Activated CD4-positive, alpha-beta memory T cell treated with anti-CD3 and anti-CD28 coated beads for 36 hours (primary cell): ENCODE results near the gene HOXA3. TPM values are rescaled to one million over a fixed set of nuclear protein-coding genes. Genes with fewer than 3 reads are reported as not detected.
A peak's percentile ranks its signal among the peaks of the same experiment; 100 is the strongest.

Experiments used
- CTCF ChIA-PET: fragments of 350-600 bp; sonication (Branson Sonifier 250); formaldehyde crosslinking; loops from one replicate; lab custom pipeline; 2021; ENCODE audit warnings: antibody characterized with exemption, inconsistent platforms; lab: Charles Lee
- POLR2A ChIA-PET: fragments of 350-600 bp; sonication (Branson Sonifier 250); formaldehyde crosslinking; loops from one replicate; lab custom pipeline; 2021; ENCODE audit warnings: antibody characterized with exemption; lab: Charles Lee
- DNase-seq: peaks from one replicate; pipeline ENCODE4 v3.0.0-alpha.2; 2020
- H3K27ac Mint-ChIP-seq: one replicate; pipeline ENCODE4 v1.8.0; 2021; ENCODE audit warnings: mixed read lengths
- H3K27me3 Mint-ChIP-seq: one replicate; pipeline ENCODE4 v1.8.0; 2021; ENCODE audit warnings: mixed read lengths
- H3K36me3 Mint-ChIP-seq: one replicate; pipeline ENCODE4 v1.8.0; 2021; ENCODE audit warnings: mixed read lengths
- H3K4me1 Mint-ChIP-seq: one replicate; pipeline ENCODE4 v1.8.0; 2021; ENCODE audit warnings: low read depth, mixed read lengths
- H3K4me3 Mint-ChIP-seq: one replicate; pipeline ENCODE4 v1.8.0; 2021; ENCODE audit warnings: mild to moderate bottlenecking, mixed read lengths
- H3K9me3 Mint-ChIP-seq: one replicate; pipeline ENCODE4 v1.8.0; 2021; ENCODE audit warnings: mixed read lengths
- intact Hi-C: fragments of 100-400 bp; cut with micrococcal nuclease; formaldehyde crosslinking; loops from one replicate; pipeline ENCODE4 v1.15.1; 2023
- total RNA-seq, 2 experiments: library from RNA; stranded (reverse); gene quantifications; one replicate each; pipeline ENCODE4 v1.2.3, GENCODE V29; 2021

Gene HOXA3
- total RNA-seq, 2 experiments from 2014 or later, result not detected

GRCh38 chr7:27174874-27175625, 22.7 kb upstream of the HOXA3 start:
- H3K9me3 Mint-ChIP-seq, result no peaks in the 10 kb centered on the region
- H3K4me3 Mint-ChIP-seq, result no peak overlapping the region
- ChIA-PET POLR2A (no interaction called here), CTCF (interaction anchor here (0.9 to 1.1 kb wide), 2 partner anchors 488 to 810 kb away, joined by 3 read pairs; no protein-coding TSS in a partner anchor)
- peak; percentile 4 for DNase-seq
- H3K27me3 Mint-ChIP-seq, result peaks cover 75% of the 10 kb centered on the region
- H3K36me3 Mint-ChIP-seq, result peaks cover 1% of the 10 kb centered on the region
- H3K27ac Mint-ChIP-seq, result no peak overlapping the region
- peaks cover 20% of the 10 kb centered on the region for H3K4me1 Mint-ChIP-seq
- intact Hi-C loops, result loop anchor here (5.0 kb wide), 1 partner anchor 1318 kb away; no protein-coding TSS in a partner anchor

GRCh38 chr7:27173956-27174873, 21.8 kb upstream of the HOXA3 start, which contains the start of gene HOXA10:
TSS of gene HOXA10 (minus strand) at chr7:27174320. CDS start at chr7:27174306, 14 bp downstream.
- intact Hi-C loops, result loop anchor here (1.0 to 2.0 kb wide), 2 partner anchors 11 to 19 kb away; partner anchors contain the start of gene HOXA11
- no peak within 1 kb of the TSS for H3K27ac Mint-ChIP-seq
- no peaks in the 10 kb centered on the region for H3K9me3 Mint-ChIP-seq
- peaks cover 70% of the 10 kb centered on the region for H3K27me3 Mint-ChIP-seq
- no peak for DNase-seq
- ChIA-PET CTCF (interaction anchor here (0.9 to 1.5 kb wide), 4 partner anchors 13 to 809 kb away, joined by 3 to 4 read pairs (median 3); partner anchors contain the start of gene HOXA7), POLR2A (no interaction called here)
- H3K4me1 Mint-ChIP-seq, result peaks cover 15% of the 10 kb centered on the region
- H3K4me3 Mint-ChIP-seq, result no peak within 1 kb of the TSS
- H3K36me3 Mint-ChIP-seq, result peaks cover 1% of the 10 kb centered on the region

GRCh38 chr7:27173511-27173955, 21.1 kb upstream of the HOXA3 start:
- intact Hi-C loops, result loop anchor here (1.0 to 2.0 kb wide), 2 partner anchors 12 to 19 kb away; partner anchors contain the start of gene HOXA11
- POLR2A ChIA-PET, result no interaction called here

GRCh38 chr7:27172823-27173510, 20.6 kb upstream of the HOXA3 start:
- H3K27ac Mint-ChIP-seq, result no peak overlapping the region
- peaks cover 23% of the 10 kb centered on the region for H3K4me1 Mint-ChIP-seq
- ChIA-PET CTCF (interaction anchor here (1.0 to 1.5 kb wide), 6 partner anchors 12 to 486 kb away, joined by 3 to 6 read pairs (median 4); partner anchors contain the start of gene HOXA7), POLR2A (no interaction called here)
- peak; percentile 23 for DNase-seq
- no peaks in the 10 kb centered on the region for H3K9me3 Mint-ChIP-seq
- intact Hi-C loops, result loop anchor here (1.0 to 2.0 kb wide), 2 partner anchors 12 to 18 kb away; partner anchors contain the start of gene HOXA11
- no peak overlapping the region for H3K4me3 Mint-ChIP-seq
- H3K36me3 Mint-ChIP-seq, result peaks cover 3% of the 10 kb centered on the region
- H3K27me3 Mint-ChIP-seq, result peaks cover 72% of the 10 kb centered on the region

More at GRCh38 chr7:27173511-27173955, 21.1 kb upstream of the HOXA3 start:
- Mint-ChIP-seq H3K36me3 (peaks cover 3% of the 10 kb centered on the region), H3K9me3 (no peaks in the 10 kb centered on the region), H3K4me1 (peaks cover 19% of the 10 kb centered on the region), H3K27ac (no peak overlapping the region), H3K4me3 (no peak overlapping the region), H3K27me3 (peaks cover 71% of the 10 kb centered on the region)
- CTCF ChIA-PET, result interaction anchor here (1.0 to 1.5 kb wide), 5 partner anchors 13 to 487 kb away, joined by 3 to 5 read pairs (median 4); partner anchors contain the start of gene HOXA7
- peak; percentile 34 for DNase-seq

- no peak overlapping the region for H3K27ac Mint-ChIP-seq
Observed at GRCh38 chr7:27172315-27172774, 20.0 kb upstream of the HOXA3 start.

GRCh38 chr7:27171637-27172314, 19.4 kb upstream of the HOXA3 start:
- Mint-ChIP-seq H3K9me3 (no peaks in the 10 kb centered on the region), H3K27me3 (peaks cover 74% of the 10 kb centered on the region), H3K27ac (peak overlapping the region; percentile 33), H3K4me1 (peaks cover 28% of the 10 kb centered on the region), H3K4me3 (peak overlapping the region; percentile 57), H3K36me3 (peaks cover 3% of the 10 kb centered on the region)
- ChIA-PET POLR2A (no interaction called here), CTCF (interaction anchor here (1.0 kb wide), 1 partner anchor 15 kb away, joined by 3 read pairs; no protein-coding TSS in a partner anchor)
- intact Hi-C loops, result loop anchor here (2.0 kb wide), 1 partner anchor 17 kb away; no protein-coding TSS in a partner anchor
- DNase-seq, result peak; percentile 18

More at GRCh38 chr7:27172315-27172774, 20.0 kb upstream of the HOXA3 start:
- Mint-ChIP-seq H3K4me3 (peak overlapping the region; percentile 57), H3K36me3 (peaks cover 3% of the 10 kb centered on the region), H3K27me3 (peaks cover 72% of the 10 kb centered on the region), H3K9me3 (no peaks in the 10 kb centered on the region), H3K4me1 (peaks cover 26% of the 10 kb centered on the region)
- intact Hi-C loops, result loop anchor here (2.0 kb wide), 1 partner anchor 18 kb away; no protein-coding TSS in a partner anchor
- CTCF ChIA-PET, result interaction anchor here (1.0 to 1.5 kb wide), 6 partner anchors 11 to 485 kb away, joined by 3 to 6 read pairs (median 4); no protein-coding TSS in a partner anchor
- POLR2A ChIA-PET, result no interaction called here
- DNase-seq, result peak; percentile 9

GRCh38 chr7:27171325-27171636, 18.9 kb upstream of the HOXA3 start:
- Mint-ChIP-seq H3K9me3 (no peaks in the 10 kb centered on the region), H3K36me3 (peaks cover 3% of the 10 kb centered on the region), H3K4me1 (peaks cover 32% of the 10 kb centered on the region), H3K4me3 (no peak overlapping the region), H3K27ac (no peak overlapping the region), H3K27me3 (peaks cover 75% of the 10 kb centered on the region)
- CTCF ChIA-PET, result interaction anchor here (1.0 to 1.8 kb wide), 3 partner anchors 8 to 15 kb away, joined by 3 to 7 read pairs (median 4); no protein-coding TSS in a partner anchor
- DNase-seq, result peak; percentile 8
- POLR2A ChIA-PET, result no interaction called here
- intact Hi-C loops, result no loop called here

- H3K36me3 Mint-ChIP-seq, result peaks cover 3% of the 10 kb centered on the region
- CTCF ChIA-PET, result interaction anchor here (1.2 to 1.8 kb wide), 4 partner anchors 9 to 20 kb away, joined by 4 to 7 read pairs (median 6); no protein-coding TSS in a partner anchor
- POLR2A ChIA-PET, result no interaction called here
- no peak overlapping the region for H3K27ac Mint-ChIP-seq
- H3K4me3 Mint-ChIP-seq, result no peak overlapping the region
- no peaks in the 10 kb centered on the region for H3K9me3 Mint-ChIP-seq
- H3K27me3 Mint-ChIP-seq, result peaks cover 72% of the 10 kb centered on the region
- peaks cover 35% of the 10 kb centered on the region for H3K4me1 Mint-ChIP-seq
- intact Hi-C loops, result no loop called here
- DNase-seq, result no peak
Observed at GRCh38 chr7:27170426-27171324, 18.3 kb upstream of the HOXA3 start.

GRCh38 chr7:27169658-27170425, 17.5 kb upstream of the HOXA3 start:
- ChIA-PET CTCF (interaction anchor here (1.2 to 1.8 kb wide), 5 partner anchors 9 to 26 kb away, joined by 3 to 7 read pairs (median 5); no protein-coding TSS in a partner anchor), POLR2A (no interaction called here)
- peaks cover 67% of the 10 kb centered on the region for H3K27me3 Mint-ChIP-seq
- no peak for DNase-seq
- no peak overlapping the region for H3K4me3 Mint-ChIP-seq
- intact Hi-C loops, result loop anchor here (5.0 kb wide), 1 partner anchor 72 kb away; the partner anchor contains the start of gene EVX1
- H3K27ac Mint-ChIP-seq, result no peak overlapping the region
- H3K4me1 Mint-ChIP-seq, result peaks cover 36% of the 10 kb centered on the region
- no peaks in the 10 kb centered on the region for H3K9me3 Mint-ChIP-seq
- H3K36me3 Mint-ChIP-seq, result peaks cover 3% of the 10 kb centered on the region
